Panc1 (cell line): ENCODE data around the gene CHAF1A.

ENCODE experiments used
- CTCF ChIP-seq: fragments of 450-650 bp; IDR thresholded peaks from 2 replicates; pipeline ENCODE4 v1.5.1; 2017; ENCODE audit warnings: mild to moderate bottlenecking
- POLR2AphosphoS5 ChIP-seq: IDR thresholded peaks from 2 replicates; pipeline ENCODE4 v1.6.1; 2012; ENCODE audit warnings: mild to moderate bottlenecking, low read depth, low read length, moderate library complexity

GRCh38 chr19:4434391-4434790, 32.0 kb downstream of the CHAF1A start:
- TF ChIP-seq CTCF = no peak
- no peak for TF ChIP-seq POLR2AphosphoS5
